ENCODE data around the gene ZNF644.

GRCh38 chr1:91057784-91058183 is 35.9 kb upstream of the ZNF644 start:
- TF ChIP-seq POLR2A (IDR thresholded peaks at IDR 0.05) (no peak), POLR2AphosphoS5 (IDR thresholded peaks at IDR 0.05) (no peak), EP300 (IDR thresholded peaks at IDR 0.05) (no peak)

Measured in suprapubic skin (tissue), 4 donors.